GM12878 (cell line): ENCODE results near the gene NUP93.

ENCODE experiments used
- BCLAF1 ChIP-seq: fragments of 450-650 bp; IDR thresholded peaks from 2 replicates; pipeline ENCODE4 v1.6.1; 2017; ENCODE audit warnings: antibody characterized with exemption, mild to moderate bottlenecking, moderate library complexity
- CREB1 ChIP-seq: IDR thresholded peaks from 2 replicates; pipeline ENCODE4 v1.6.1; 2012; ENCODE audit warnings: low read depth, mild to moderate bottlenecking, inconsistent platforms
- CTCF ChIP-seq, 3 experiments: IDR thresholded peaks in 2 of 3; conservative IDR thresholded peaks in 1 of 3; 2 replicates each; pipeline ENCODE4 v1.5.1; 2011; ENCODE audit warnings: low read depth in 3 of 3, low read length in 3 of 3, mild to moderate bottlenecking in 3 of 3, control low read depth in 2 of 3, moderate library complexity in 2 of 3, inconsistent platforms in 1 of 3, mixed read lengths in 1 of 3; ENCODE audit not compliant: control insufficient read depth in 2 of 3, insufficient read depth in 1 of 3; ENCODE audit errors: extremely low read depth in 1 of 3
- EP300 ChIP-seq, 2 experiments: fragments of 150-350 bp in 1 of 2; IDR thresholded peaks; 2 replicates each; pipeline ENCODE4 v1.6.1; 2011 to 2012; ENCODE audit warnings: low read depth in 2 of 2, low read length in 2 of 2, borderline replicate concordance in 1 of 2, improper control_type of control experiment in 1 of 2, inconsistent platforms in 1 of 2; ENCODE audit not compliant: control insufficient read depth in 1 of 2
- MXI1 ChIP-seq: fragments of 150-350 bp; IDR thresholded peaks from 2 replicates; pipeline ENCODE4 v1.6.1; 2011; ENCODE audit warnings: low read depth, mild to moderate bottlenecking, inconsistent platforms, low read length, improper control_type of control experiment
- POLR2A ChIP-seq: IDR thresholded peaks from 2 replicates; pipeline ENCODE4 v1.6.1; 2011; ENCODE audit warnings: low read depth, mild to moderate bottlenecking, low read length
- SIN3A ChIP-seq: IDR thresholded peaks from 2 replicates; pipeline ENCODE4 v1.6.1; 2012; ENCODE audit warnings: low read depth, low read length, improper control_type of control experiment
- SRF ChIP-seq, 2 experiments: IDR thresholded peaks; 2 replicates each; pipeline ENCODE4 v1.6.1; 2011; ENCODE audit warnings: low read depth in 2 of 2, low read length in 2 of 2, mild to moderate bottlenecking in 1 of 2, moderate library complexity in 1 of 2
- ZNF217 ChIP-seq: fragments of 450-650 bp; IDR thresholded peaks from 2 replicates; pipeline ENCODE4 v1.6.1; 2017; ENCODE audit warnings: antibody characterized with exemption, mild to moderate bottlenecking
- ZSCAN29 ChIP-seq: fragments of 450-650 bp; IDR thresholded peaks from 2 replicates; pipeline ENCODE4 v1.6.1; 2017; ENCODE audit warnings: mild to moderate bottlenecking, moderate library complexity

- TF ChIP-seq MXI1: no peak
- TF ChIP-seq CTCF (IDR thresholded peaks at IDR 0.05 in 2 of 3, conservative IDR thresholded peaks at IDR 0.05 in 1 of 3; ENCODE audit: control insufficient read depth in 2 of 3, extremely low read depth in 1 of 3, insufficient read depth in 1 of 3, low read depth in 3 of 3, low read length in 3 of 3): no peak
- no peak for TF ChIP-seq EP300 (IDR thresholded peaks at IDR 0.05; ENCODE audit: borderline replicate concordance in 1 of 2, control insufficient read depth in 1 of 2, low read depth in 2 of 2, low read length in 2 of 2)
- no peak for TF ChIP-seq CREB1
- no peak for TF ChIP-seq ZSCAN29
- TF ChIP-seq POLR2A: no peak
- no peak for TF ChIP-seq BCLAF1
- TF ChIP-seq SRF (IDR thresholded peaks at IDR 0.05; ENCODE audit: low read depth in 2 of 2, low read length in 2 of 2): no peak
- no peak for TF ChIP-seq ZNF217
- TF ChIP-seq SIN3A: no peak
Measured at GRCh38 chr16:56878282-56878854, 148.4 kb downstream of the NUP93 start.
